Testis (tissue), 2 donors: ENCODE measurements around the gene AKR1C4.

Experiments
- CTCF ChIP-seq, 3 experiments: fragments of 450-650 bp in 2 of 3; fragments of 200-600 bp in 1 of 3; sonication (generic) in 1 of 3; IDR thresholded peaks; one replicate each; pipeline ENCODE4 v1.5.1; 2016 to 2019; ENCODE audit warnings: antibody characterized with exemption in 3 of 3, mild to moderate bottlenecking in 2 of 3, moderate library complexity in 1 of 3
- POLR2A ChIP-seq: fragments of 450-650 bp; IDR thresholded peaks from one replicate; pipeline ENCODE4 v1.6.1; 2017; ENCODE audit warnings: antibody characterized with exemption, mild to moderate bottlenecking, moderate library complexity

- TF ChIP-seq CTCF (IDR thresholded peaks at IDR 0.05) (no peak), POLR2A (no peak)
Observed at GRCh38 chr10:5198386-5198785, 1.7 kb downstream of the AKR1C4 start.
